Prostate gland (tissue), 2 donors: ENCODE results near the gene USP9X.

Experiments used
- POLR2A ChIP-seq: fragments of 450-650 bp; IDR thresholded peaks from one replicate; pipeline ENCODE4 v1.6.1; 2016; ENCODE audit warnings: antibody characterized with exemption, mild to moderate bottlenecking
- TF ChIP-seq, protein P1 (sequence below), 4 experiments: fragments of 200-600 bp in 2 of 4; fragments of 450-650 bp in 2 of 4; sonication (generic) in 2 of 4; IDR thresholded peaks; 1 replicate in 3 of 4; 2 replicates in 1 of 4; pipeline ENCODE4 v1.5.1; 2016 to 2019; ENCODE audit warnings: antibody characterized with exemption in 4 of 4, mild to moderate bottlenecking in 2 of 4, moderate library complexity in 2 of 4

- TF ChIP-seq, protein P1, sequence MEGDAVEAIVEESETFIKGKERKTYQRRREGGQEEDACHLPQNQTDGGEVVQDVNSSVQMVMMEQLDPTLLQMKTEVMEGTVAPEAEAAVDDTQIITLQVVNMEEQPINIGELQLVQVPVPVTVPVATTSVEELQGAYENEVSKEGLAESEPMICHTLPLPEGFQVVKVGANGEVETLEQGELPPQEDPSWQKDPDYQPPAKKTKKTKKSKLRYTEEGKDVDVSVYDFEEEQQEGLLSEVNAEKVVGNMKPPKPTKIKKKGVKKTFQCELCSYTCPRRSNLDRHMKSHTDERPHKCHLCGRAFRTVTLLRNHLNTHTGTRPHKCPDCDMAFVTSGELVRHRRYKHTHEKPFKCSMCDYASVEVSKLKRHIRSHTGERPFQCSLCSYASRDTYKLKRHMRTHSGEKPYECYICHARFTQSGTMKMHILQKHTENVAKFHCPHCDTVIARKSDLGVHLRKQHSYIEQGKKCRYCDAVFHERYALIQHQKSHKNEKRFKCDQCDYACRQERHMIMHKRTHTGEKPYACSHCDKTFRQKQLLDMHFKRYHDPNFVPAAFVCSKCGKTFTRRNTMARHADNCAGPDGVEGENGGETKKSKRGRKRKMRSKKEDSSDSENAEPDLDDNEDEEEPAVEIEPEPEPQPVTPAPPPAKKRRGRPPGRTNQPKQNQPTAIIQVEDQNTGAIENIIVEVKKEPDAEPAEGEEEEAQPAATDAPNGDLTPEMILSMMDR (IDR thresholded peaks at IDR 0.05), result no peak
- no peak for TF ChIP-seq POLR2A
Observed at GRCh38 chrX:41035582-41035981, 49.7 kb upstream of the USP9X start.
